K562 (cell line): ENCODE data around the gene DHCR7. TPM values are rescaled to one million over a fixed set of nuclear protein-coding genes. Genes with fewer than 3 reads are reported as not detected.

Experiments used
- ATAC-seq: fragments of 200-7000 bp; cut with Tn5 transposase; 3 replicates; pipeline ENCODE4 v1.9.1; 2020; ENCODE audit warnings: moderate library complexity
- BruUV-seq: library from RNA; stranded (reverse); fragments of 400-500 nt; replicated peaks from 2 replicates; lab custom pipeline; 2021; lab: Mats Ljungman, UMichigan
- CTCF ChIA-PET: fragments of 300-600 bp; formaldehyde crosslinking; extraction: SDS; loops from one replicate; lab custom pipeline; 2021; ENCODE audit warnings: low intra/inter-chr PET ratio; lab: Yijun Ruan, JAX
- POLR2A ChIA-PET: fragments of 300-600, 350-650 bp; sonication (Branson Sonifier 250); formaldehyde crosslinking; extraction: SDS; loops from one replicate; lab custom pipeline; 2021; ENCODE audit warnings: antibody characterized with exemption, inconsistent platforms; lab: Yijun Ruan, JAX
- DNase-seq, 4 experiments: peaks; one replicate each; pipeline versions ENCODE4 v3.0.0 to v3.0.0-alpha.2; 2011 to 2018; ENCODE audit warnings: low spot score in 3 of 4, mixed read lengths in 3 of 4; ENCODE audit errors: extremely low read depth in 1 of 4
- FAIRE-seq: peaks from 2 replicates; lab custom pipeline; 2011; peaks lifted over from hg19 to GRCh38; lab: Jason Lieb, UNC
- H2AFZ ChIP-seq: 2 replicates; pipeline ENCODE4 v1.6.0; 2011; ENCODE audit warnings: low read depth, low read length, control low read depth, inconsistent platforms
- H3K27ac ChIP-seq: fragments of 200-600 bp; 3 replicates; pipeline ENCODE4 v1.8.0; 2011; ENCODE audit warnings: low read depth, mild to moderate bottlenecking, control low read depth, inconsistent platforms, low read length, moderate library complexity, mixed read lengths; ENCODE audit errors: extremely low read depth
- H3K27me3 ChIP-seq, 2 experiments: fragments of 300-600 bp in 1 of 2; 2 replicates in 1 of 2; 3 replicates in 1 of 2; pipeline versions ENCODE4 v1.6.0 to v1.8.0; 2011; ENCODE audit warnings: inconsistent platforms in 2 of 2, low read length in 2 of 2, mild to moderate bottlenecking in 1 of 2, mixed read lengths in 1 of 2, moderate library complexity in 1 of 2; ENCODE audit not compliant: control insufficient read depth in 2 of 2, insufficient read depth in 2 of 2
- H3K36me3 ChIP-seq: fragments of 300-600 bp; 3 replicates; pipeline ENCODE4 v1.8.0; 2011; ENCODE audit warnings: mild to moderate bottlenecking, low read length, inconsistent platforms; ENCODE audit not compliant: control insufficient read depth, insufficient read depth
- H3K4me1 ChIP-seq, 2 experiments: fragments of 200-600 bp in 1 of 2; replicated peaks in 1 of 2; 2 replicates in 1 of 2; 3 replicates in 1 of 2; pipeline versions ENCODE4 v1.5.1 to v1.8.0; 2011; ENCODE audit warnings: inconsistent platforms in 2 of 2, low read length in 2 of 2, mild to moderate bottlenecking in 1 of 2, mixed read lengths in 1 of 2, moderate library complexity in 1 of 2; ENCODE audit not compliant: control insufficient read depth in 2 of 2, insufficient read depth in 2 of 2
- H3K4me2 ChIP-seq: 2 replicates; pipeline ENCODE4 v1.6.1; 2011; ENCODE audit warnings: low read length, control low read depth, inconsistent platforms, mixed read lengths; ENCODE audit not compliant: insufficient read depth
- H3K4me3 ChIP-seq: fragments of 200-600 bp; sonication (generic), shearing (Covaris generic); 2 replicates; pipeline ENCODE4 v1.5.1; 2016; ENCODE audit warnings: control low read depth, inconsistent platforms
- H3K79me2 ChIP-seq: fragments of 200-600 bp; 3 replicates; pipeline ENCODE4 v1.8.0; 2011; ENCODE audit warnings: low read length, inconsistent platforms; ENCODE audit not compliant: control insufficient read depth, insufficient read depth
- H3K9ac ChIP-seq, 2 experiments: 2 replicates each; pipeline versions ENCODE4 v1.6.0 to v1.6.1; 2011; ENCODE audit warnings: low read depth in 2 of 2, low read length in 2 of 2, control low read depth in 1 of 2, inconsistent platforms in 1 of 2, mild to moderate bottlenecking in 1 of 2, mixed read lengths in 1 of 2; ENCODE audit not compliant: insufficient read depth in 1 of 2
- H3K9me1 ChIP-seq: one replicate; pipeline ENCODE4 v1.6.0; 2011; ENCODE audit warnings: inconsistent platforms, mild to moderate bottlenecking, low read length, moderate library complexity; ENCODE audit not compliant: control insufficient read depth, insufficient read depth
- H3K9me3 ChIP-seq: replicated peaks from 2 replicates; pipeline ENCODE4 v1.5.1; 2011; ENCODE audit warnings: low read depth, low read length, inconsistent platforms; ENCODE audit not compliant: control insufficient read depth, insufficient read depth
- H4K20me1 ChIP-seq: replicated peaks from 2 replicates; pipeline ENCODE4 v1.6.1; 2011; ENCODE audit warnings: low read length, inconsistent platforms, mixed read lengths; ENCODE audit not compliant: control insufficient read depth, insufficient read depth
- POU5F1 ChIP-seq: fragments of 150-350 bp; IDR thresholded peaks from 2 replicates; pipeline ENCODE4 v1.6.1; 2014; ENCODE audit warnings: borderline replicate concordance, low read length, low read depth, mild to moderate bottlenecking; ENCODE audit not compliant: partially characterized antibody
- PTTG1 ChIP-seq: fragments of 450-650 bp; IDR thresholded peaks from 2 replicates; pipeline ENCODE4 v1.6.1; 2016; ENCODE audit warnings: low read depth, mild to moderate bottlenecking, missing genetic modification characterization, missing compliant biosample characterization
- ZFX ChIP-seq: sonication (generic); formaldehyde crosslinking; IDR thresholded peaks from 2 replicates; pipeline ENCODE4 v1.8.0; 2022; ENCODE audit warnings: mild to moderate bottlenecking, missing genetic modification reagents, moderate library complexity
- WGBS: fragments of 100-300 bp; shearing (Covaris generic); methylation state at CpG from one replicate; pipeline ENCODE4 v1.1.6; 2016; ENCODE audit warnings: low coverage, mixed read lengths; ENCODE audit not compliant: insufficient coverage; ENCODE audit errors: missing lambda C conversion rate; 5-methylcytosine and 5-hydroxymethylcytosine counted together
- in situ Hi-C: fragments of 300-500 bp; cut with MboI; formaldehyde crosslinking; loops from 4 replicates; pipeline ENCODE4 v1.15.0; 2018; ENCODE audit warnings: inconsistent platforms, mixed read lengths
- intact Hi-C: fragments of 100-400 bp; cut with micrococcal nuclease; formaldehyde crosslinking; loops from 2 replicates; pipeline ENCODE4 v1.14.2; 2022
- polyA plus RNA-seq, 8 experiments: library from polyadenylated mRNA; depleted of rRNA in 4 of 8; stranded (reverse) in 5 of 8; unstranded in 3 of 8; fragments of >200 nt; fragmentation: Nextera tagmentation in 2 of 8; fragmentation: Illumina TruSeq in 1 of 8; extraction: Ambion mirVana in 2 of 8; extraction: Trizol in 1 of 8; gene quantifications; 2 replicates each; pipeline versions ENCODE4 v1.2.1 to v1.2.3, GENCODE V29; 2011 to 2014; ENCODE audit warnings: inconsistent platforms in 1 of 8, missing spikeins in 1 of 8
- total RNA-seq, 7 experiments: library from RNA; depleted of rRNA in 6 of 7; stranded (reverse); fragments of >200 nt in 6 of 7; fragmentation: Illumina TruSeq in 2 of 7; extraction: Trizol in 2 of 7; gene quantifications; 2 replicates each; pipeline versions ENCODE4 v1.2.1 to v1.2.3, GENCODE V29; 2011 to 2021; ENCODE audit warnings: low replicate concordance in 1 of 7
- TF ChIP-seq, protein P1 (sequence below): fragments of 450-650 bp; formaldehyde crosslinking; IDR thresholded peaks from 2 replicates; pipeline ENCODE4 v1.4.0; 2022; ENCODE audit warnings: missing genetic modification characterization
- TF ChIP-seq, protein P2 (sequence below): fragments of 250-450 bp; sonication (Bioruptor Pico); IDR thresholded peaks from 2 replicates; pipeline ENCODE4 v1.4.0; 2020; ENCODE audit warnings: borderline replicate concordance

The DHCR7 gene
- total and polyA plus RNA-seq, 9 of the 15 experiments (the other 6 are each of a cell fraction or from before 2014, with no cell fraction given) = 8.4 to 192 (median 82.4) TPM

DNA sequence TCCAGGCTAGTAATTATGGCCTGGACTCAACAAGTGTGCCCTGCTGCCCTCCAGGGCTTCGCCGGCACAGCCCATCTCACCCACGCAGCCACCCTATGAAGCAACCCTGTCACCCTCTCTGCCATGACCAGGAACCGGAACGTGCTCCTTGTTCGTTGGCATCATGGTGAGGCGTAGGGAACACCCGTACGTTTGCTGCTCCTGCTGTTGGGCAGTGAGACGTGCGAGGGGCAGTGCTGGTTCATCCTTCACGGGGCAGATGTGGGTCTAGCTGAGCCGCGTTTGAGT lies 25.5 kb upstream of the DHCR7 start:
- DNase-seq = no peak
- no TSS peak for BruUV-seq
- peaks cover 50% of the 10 kb centered on the region; the same call in 2 of the 3 replicates for H3K36me3 ChIP-seq
- intact Hi-C loops (no loop called here), in situ Hi-C loops (no loop called here)
- H3K4me3 ChIP-seq = no peak overlapping the region
- H3K27ac ChIP-seq = no peak overlapping the region
- WGBS = 97% methylated on average over 14 of the region's 14 CpGs
- no peaks in the 10 kb centered on the region for H3K27me3 ChIP-seq
- no peak overlapping the region for H2AFZ ChIP-seq
- FAIRE-seq = no peak
- H3K4me2 ChIP-seq = no peak overlapping the region
- H4K20me1 ChIP-seq = no peaks in the 10 kb centered on the region
- peaks cover 0 to 5% of the 10 kb centered on the region in 2 experiments; a peak in 1 of 5 replicates for H3K4me1 ChIP-seq
- TF ChIP-seq, protein P1, sequence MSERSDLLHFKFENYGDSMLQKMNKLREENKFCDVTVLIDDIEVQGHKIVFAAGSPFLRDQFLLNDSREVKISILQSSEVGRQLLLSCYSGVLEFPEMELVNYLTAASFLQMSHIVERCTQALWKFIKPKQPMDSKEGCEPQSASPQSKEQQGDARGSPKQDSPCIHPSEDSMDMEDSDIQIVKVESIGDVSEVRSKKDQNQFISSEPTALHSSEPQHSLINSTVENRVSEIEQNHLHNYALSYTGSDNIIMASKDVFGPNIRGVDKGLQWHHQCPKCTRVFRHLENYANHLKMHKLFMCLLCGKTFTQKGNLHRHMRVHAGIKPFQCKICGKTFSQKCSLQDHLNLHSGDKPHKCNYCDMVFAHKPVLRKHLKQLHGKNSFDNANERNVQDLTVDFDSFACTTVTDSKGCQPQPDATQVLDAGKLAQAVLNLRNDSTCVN (CRISPR knock-in tag) = no peak
- TF ChIP-seq POU5F1 (no peak), PTTG1 (no peak), ZFX (CRISPR knock-in tag) (no peak)
- TF ChIP-seq, protein P2, sequence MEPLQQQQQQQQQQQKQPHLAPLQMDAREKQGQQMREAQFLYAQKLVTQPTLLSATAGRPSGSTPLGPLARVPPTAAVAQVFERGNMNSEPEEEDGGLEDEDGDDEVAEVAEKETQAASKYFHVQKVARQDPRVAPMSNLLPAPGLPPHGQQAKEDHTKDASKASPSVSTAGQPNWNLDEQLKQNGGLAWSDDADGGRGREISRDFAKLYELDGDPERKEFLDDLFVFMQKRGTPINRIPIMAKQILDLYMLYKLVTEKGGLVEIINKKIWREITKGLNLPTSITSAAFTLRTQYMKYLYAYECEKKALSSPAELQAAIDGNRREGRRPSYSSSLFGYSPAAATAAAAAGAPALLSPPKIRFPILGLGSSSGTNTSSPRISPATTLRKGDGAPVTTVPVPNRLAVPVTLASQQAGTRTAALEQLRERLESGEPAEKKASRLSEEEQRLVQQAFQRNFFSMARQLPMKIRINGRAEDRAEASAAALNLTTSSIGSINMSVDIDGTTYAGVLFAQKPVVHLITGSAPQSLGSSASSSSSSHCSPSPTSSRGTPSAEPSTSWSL (CRISPR knock-in tag) = no peak
- no peaks in the 10 kb centered on the region for H3K79me2 ChIP-seq
- no peak overlapping the region for H3K9ac ChIP-seq
- no peaks in the 10 kb centered on the region for H3K9me1 ChIP-seq
- ChIA-PET POLR2A (interaction anchor here (1.1 kb wide), 1 partner anchor 16 kb away, joined by 3 read pairs; no protein-coding TSS in a partner anchor), CTCF (no interaction called here)
- ATAC-seq = no peak
- no peaks in the 10 kb centered on the region for H3K9me3 ChIP-seq
